Liver (tissue), 3 donors: ENCODE data around the gene ACSL6.

ENCODE experiments used
- ATF3 ChIP-seq: IDR thresholded peaks from 2 replicates; pipeline ENCODE4 v1.6.1; 2016; ENCODE audit warnings: antibody characterized with exemption
- CTCF ChIP-seq: fragments of 150-350 bp; IDR thresholded peaks from 2 replicates; pipeline ENCODE4 v1.5.1; 2017; ENCODE audit warnings: improper control_type of control experiment, low read depth, low read length; ENCODE audit not compliant: missing input control
- HNF4G ChIP-seq: IDR thresholded peaks from 2 replicates; pipeline ENCODE4 v1.6.1; 2016; ENCODE audit warnings: antibody characterized with exemption
- JUND ChIP-seq, 2 donors: IDR thresholded peaks; 2 replicates each; pipeline ENCODE4 v1.6.1; 2016; ENCODE audit warnings: antibody characterized with exemption in 2 of 2
- MAX ChIP-seq: IDR thresholded peaks from 2 replicates; pipeline ENCODE4 v1.6.1; 2016; ENCODE audit warnings: antibody characterized with exemption
- TF ChIP-seq, protein P1 (sequence below): IDR thresholded peaks from 2 replicates; pipeline ENCODE4 v1.6.1; 2016; ENCODE audit warnings: antibody characterized with exemption
- TF ChIP-seq, protein P2 (sequence below): IDR thresholded peaks from 2 replicates; pipeline ENCODE4 v1.6.1; 2016; ENCODE audit warnings: antibody characterized with exemption, mild to moderate bottlenecking
- donor health status: healthy.
- donor health status: healthy.

DNA sequence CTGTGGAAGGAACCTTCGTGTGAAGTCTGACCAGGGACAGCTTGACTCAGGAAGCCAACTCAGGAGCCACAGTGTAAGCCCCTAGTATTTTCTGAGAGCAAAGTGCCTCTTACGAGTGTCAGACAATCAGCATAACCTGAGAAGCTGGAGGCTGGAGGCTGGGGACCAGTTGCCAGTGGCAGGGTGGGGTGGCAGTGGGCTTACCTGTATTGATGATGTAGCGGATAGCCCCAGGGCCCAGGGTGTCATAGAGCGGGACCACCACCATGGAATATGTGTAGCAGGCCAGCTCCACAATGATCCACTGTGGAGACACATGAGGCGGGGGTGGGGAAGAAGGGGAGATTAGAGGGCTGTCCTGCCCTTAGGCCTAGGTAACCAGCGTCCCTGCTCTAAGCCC is 22.9 kb downstream of the ACSL6 start:
- no peak for TF ChIP-seq CTCF
- TF ChIP-seq ATF3: no peak
- TF ChIP-seq, protein P1, sequence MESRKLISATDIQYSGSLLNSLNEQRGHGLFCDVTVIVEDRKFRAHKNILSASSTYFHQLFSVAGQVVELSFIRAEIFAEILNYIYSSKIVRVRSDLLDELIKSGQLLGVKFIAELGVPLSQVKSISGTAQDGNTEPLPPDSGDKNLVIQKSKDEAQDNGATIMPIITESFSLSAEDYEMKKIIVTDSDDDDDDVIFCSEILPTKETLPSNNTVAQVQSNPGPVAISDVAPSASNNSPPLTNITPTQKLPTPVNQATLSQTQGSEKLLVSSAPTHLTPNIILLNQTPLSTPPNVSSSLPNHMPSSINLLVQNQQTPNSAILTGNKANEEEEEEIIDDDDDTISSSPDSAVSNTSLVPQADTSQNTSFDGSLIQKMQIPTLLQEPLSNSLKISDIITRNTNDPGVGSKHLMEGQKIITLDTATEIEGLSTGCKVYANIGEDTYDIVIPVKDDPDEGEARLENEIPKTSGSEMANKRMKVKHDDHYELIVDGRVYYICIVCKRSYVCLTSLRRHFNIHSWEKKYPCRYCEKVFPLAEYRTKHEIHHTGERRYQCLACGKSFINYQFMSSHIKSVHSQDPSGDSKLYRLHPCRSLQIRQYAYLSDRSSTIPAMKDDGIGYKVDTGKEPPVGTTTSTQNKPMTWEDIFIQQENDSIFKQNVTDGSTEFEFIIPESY: no peak
- no peak for TF ChIP-seq HNF4G
- TF ChIP-seq MAX: no peak
- TF ChIP-seq, protein P2, sequence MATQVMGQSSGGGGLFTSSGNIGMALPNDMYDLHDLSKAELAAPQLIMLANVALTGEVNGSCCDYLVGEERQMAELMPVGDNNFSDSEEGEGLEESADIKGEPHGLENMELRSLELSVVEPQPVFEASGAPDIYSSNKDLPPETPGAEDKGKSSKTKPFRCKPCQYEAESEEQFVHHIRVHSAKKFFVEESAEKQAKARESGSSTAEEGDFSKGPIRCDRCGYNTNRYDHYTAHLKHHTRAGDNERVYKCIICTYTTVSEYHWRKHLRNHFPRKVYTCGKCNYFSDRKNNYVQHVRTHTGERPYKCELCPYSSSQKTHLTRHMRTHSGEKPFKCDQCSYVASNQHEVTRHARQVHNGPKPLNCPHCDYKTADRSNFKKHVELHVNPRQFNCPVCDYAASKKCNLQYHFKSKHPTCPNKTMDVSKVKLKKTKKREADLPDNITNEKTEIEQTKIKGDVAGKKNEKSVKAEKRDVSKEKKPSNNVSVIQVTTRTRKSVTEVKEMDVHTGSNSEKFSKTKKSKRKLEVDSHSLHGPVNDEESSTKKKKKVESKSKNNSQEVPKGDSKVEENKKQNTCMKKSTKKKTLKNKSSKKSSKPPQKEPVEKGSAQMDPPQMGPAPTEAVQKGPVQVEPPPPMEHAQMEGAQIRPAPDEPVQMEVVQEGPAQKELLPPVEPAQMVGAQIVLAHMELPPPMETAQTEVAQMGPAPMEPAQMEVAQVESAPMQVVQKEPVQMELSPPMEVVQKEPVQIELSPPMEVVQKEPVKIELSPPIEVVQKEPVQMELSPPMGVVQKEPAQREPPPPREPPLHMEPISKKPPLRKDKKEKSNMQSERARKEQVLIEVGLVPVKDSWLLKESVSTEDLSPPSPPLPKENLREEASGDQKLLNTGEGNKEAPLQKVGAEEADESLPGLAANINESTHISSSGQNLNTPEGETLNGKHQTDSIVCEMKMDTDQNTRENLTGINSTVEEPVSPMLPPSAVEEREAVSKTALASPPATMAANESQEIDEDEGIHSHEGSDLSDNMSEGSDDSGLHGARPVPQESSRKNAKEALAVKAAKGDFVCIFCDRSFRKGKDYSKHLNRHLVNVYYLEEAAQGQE: no peak
- TF ChIP-seq JUND (IDR thresholded peaks at IDR 0.05): no peak
